HG03280 (cell line): ENCODE data around the gene CYP1B1.
"Not testable (repeated sequence)": the region's sequence is repeated elsewhere in the genome, so short reads cannot be mapped to it uniquely, and the experiment has no call there.

Source experiments
- ATAC-seq: cut with Tn5 transposase; IDR thresholded peaks from one replicate; pipeline ENCODE4 v1.9.1; 2021; ENCODE audit warnings: mild to moderate bottlenecking, moderate library complexity; ENCODE audit not compliant: unreplicated experiment

The CYP1B1 gene

DNA sequence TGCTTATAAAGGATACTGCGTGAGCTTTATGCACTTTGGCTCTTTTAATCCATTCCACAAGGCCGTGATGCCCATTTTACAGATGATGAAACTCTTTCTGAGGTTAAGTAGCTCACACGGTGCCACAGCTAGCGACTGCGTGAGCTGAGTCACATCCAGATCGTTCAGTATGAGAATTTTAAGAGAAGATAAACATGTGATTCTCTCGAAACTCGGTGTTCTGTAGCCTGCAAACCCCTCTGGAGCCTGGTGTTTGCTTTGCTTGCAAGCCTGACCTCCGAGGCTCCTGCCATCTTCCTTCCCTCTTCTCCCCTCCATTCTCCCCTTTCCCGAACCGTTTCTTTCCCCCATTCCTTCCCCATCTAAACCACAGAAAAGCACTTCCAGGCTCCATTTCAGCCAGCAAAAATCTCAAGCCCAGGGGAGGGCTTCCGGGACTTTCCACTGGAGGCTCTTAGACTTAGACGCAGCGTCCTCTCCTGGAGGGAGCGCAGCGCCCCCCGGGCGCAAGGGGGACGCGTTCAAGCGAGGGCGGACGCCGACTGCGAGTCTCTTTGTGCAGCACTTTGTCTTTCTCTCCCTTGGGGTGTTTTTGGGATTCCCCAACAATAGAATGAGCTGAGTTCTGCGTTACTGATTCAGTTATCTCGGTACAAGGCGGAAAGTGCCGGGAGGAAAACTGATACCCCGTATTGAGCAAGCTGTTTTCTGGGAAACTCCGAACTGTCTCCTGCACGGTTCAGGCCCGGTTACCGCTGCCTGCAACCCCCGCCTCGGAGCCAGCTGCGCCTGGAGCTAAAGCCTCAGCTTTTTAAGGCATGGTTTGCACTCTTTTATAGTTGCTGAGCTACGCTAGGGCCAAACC lies 38.0 kb downstream of the CYP1B1 start:
- ATAC-seq, result peak; percentile 71

- ATAC-seq, result no peak
These were observed 38.6 kb downstream of the CYP1B1 start for GRCh38 chr2:38037325-38037724.

- ATAC-seq, result no peak
These were observed 40.0 kb downstream of the CYP1B1 start for GRCh38 chr2:38035968-38036367.

- ATAC-seq, result no peak
These were observed 42.3 kb downstream of the CYP1B1 start for GRCh38 chr2:38033646-38034045.

GRCh38 chr2:38032946-38033345 lies 43.0 kb downstream of the CYP1B1 start:
- no peak for ATAC-seq

GRCh38 chr2:38030635-38031355 lies 45.2 kb downstream of the CYP1B1 start:
- ATAC-seq, result no peak

DNA sequence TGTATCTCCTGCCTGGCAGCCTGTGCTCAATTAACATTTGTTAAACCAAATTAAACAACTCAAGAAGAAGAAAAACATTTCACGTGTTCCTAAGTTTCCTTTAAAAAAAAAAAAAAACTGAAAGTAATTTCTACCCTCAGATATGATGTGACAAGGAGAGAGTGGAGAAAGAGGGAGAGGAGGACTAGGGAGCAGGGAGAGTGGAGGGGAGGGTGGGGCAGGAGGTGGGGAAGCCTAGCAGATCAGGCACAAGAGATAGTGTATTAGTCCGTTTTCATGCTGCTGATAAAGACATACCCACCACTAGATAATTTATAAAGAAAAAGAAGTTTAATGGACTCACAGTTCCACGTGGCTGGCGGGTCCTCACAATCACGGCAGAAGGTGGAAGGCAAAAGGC lies 46.4 kb downstream of the CYP1B1 start:
- no peak for ATAC-seq

- no peak for ATAC-seq
These were observed 47.1 kb downstream of the CYP1B1 start for GRCh38 chr2:38028829-38029228.

DNA sequence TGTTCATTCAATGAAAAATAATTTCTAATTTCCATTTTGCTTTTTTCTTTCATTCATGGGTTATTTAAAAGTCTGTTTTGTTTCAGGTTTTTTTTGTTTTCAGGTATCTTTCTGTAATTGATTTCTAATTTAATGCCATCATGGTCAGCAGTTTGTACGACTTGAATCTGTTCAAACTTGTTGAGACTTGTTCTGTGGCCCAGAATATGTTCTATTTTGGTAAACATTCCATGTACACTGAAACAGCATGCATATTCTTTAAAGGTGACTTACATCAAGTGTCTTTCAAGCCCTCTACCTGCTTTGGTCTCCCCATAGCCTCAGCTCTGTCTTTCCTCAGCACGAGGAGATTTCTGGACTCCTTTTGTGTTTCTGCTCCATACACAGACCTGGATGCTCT lies 49.1 kb downstream of the CYP1B1 start:
- no peak for ATAC-seq

- no peak for ATAC-seq
These were observed 54.4 kb downstream of the CYP1B1 start for GRCh38 chr2:38021589-38021988.

GRCh38 chr2:38020359-38021069 lies 55.4 kb downstream of the CYP1B1 start:
- ATAC-seq, result not testable (repeated sequence)

GRCh38 chr2:38017836-38018235 lies 58.1 kb downstream of the CYP1B1 start:
- no peak for ATAC-seq
